Measurements from ENCODE around the gene RBFOX2.

- TF ChIP-seq TAF1 (IDR thresholded peaks at IDR 0.05; ENCODE audit: borderline replicate concordance, insufficient read depth, low read length) = no peak
- TF ChIP-seq REST (IDR thresholded peaks at IDR 0.05; ENCODE audit: insufficient read depth in 1 of 2, low read depth in 2 of 2, low read length in 2 of 2) = no peak
- no peak for TF ChIP-seq POLR2AphosphoS5 (IDR thresholded peaks at IDR 0.05; ENCODE audit: low read depth, low read length)
- no peak for TF ChIP-seq FOXP2 (optimal IDR thresholded peaks at IDR 0.05; ENCODE audit: borderline replicate concordance, extremely low read depth, extremely low read length, insufficient read depth)
- TF ChIP-seq SIN3A (IDR thresholded peaks at IDR 0.05; ENCODE audit: borderline replicate concordance, insufficient read depth, low read length) = no peak
These were observed 141.2 kb downstream of the RBFOX2 start for GRCh38 chr22:35887296-35887875.
